IMR-90 (cell line): Measurements from ENCODE around the gene TSPAN1. TPM values are rescaled to one million over a fixed set of nuclear protein-coding genes. Genes with fewer than 3 reads are reported as not detected.

Experiments
- ATAC-seq: fragments of 200-7000 bp; cut with Tn5 transposase; 2 replicates; pipeline ENCODE4 v1.9.1; 2020; ENCODE audit warnings: low read depth, mild to moderate bottlenecking, moderate library complexity
- BruUV-seq: library from RNA; stranded (reverse); fragments of 400-500 nt; replicated peaks from 2 replicates; lab custom pipeline; 2021; lab: Mats Ljungman, UMichigan
- CTCF ChIA-PET: fragments of 300-600 bp; formaldehyde crosslinking; extraction: SDS; loops from one replicate; lab custom pipeline; 2021; ENCODE audit warnings: antibody characterized with exemption; lab: Yijun Ruan, JAX
- POLR2A ChIA-PET: fragments of 300-600 bp; sonication (Branson Sonifier 250); formaldehyde crosslinking; loops from one replicate; lab custom pipeline; 2022; ENCODE audit warnings: antibody characterized with exemption; ENCODE audit not compliant: unreplicated experiment; lab: Charles Lee
- DNase-seq: peaks from one replicate; pipeline ENCODE4 v3.0.0; 2013
- H2AFZ ChIP-seq: replicated peaks from 2 replicates; pipeline ENCODE3; 2013; ENCODE audit warnings: low read length, mild to moderate bottlenecking; ENCODE audit not compliant: poor library complexity
- H2AK5ac ChIP-seq: 2 replicates; pipeline ENCODE4 v1.6.1; 2013; ENCODE audit warnings: low read depth, low read length, inconsistent platforms
- H2AK9ac ChIP-seq: replicated peaks from 2 replicates; pipeline ENCODE3; 2013; ENCODE audit warnings: mild to moderate bottlenecking, low read depth, low read length, moderate library complexity; ENCODE audit not compliant: poor library complexity
- H2BK120ac ChIP-seq: 2 replicates; pipeline ENCODE4 v1.6.1; 2013; ENCODE audit warnings: low read depth, low read length, inconsistent platforms
- H2BK15ac ChIP-seq: 3 replicates; pipeline ENCODE4 v1.6.1; 2013; ENCODE audit warnings: low read depth, low read length, inconsistent platforms
- H2BK20ac ChIP-seq: 2 replicates; pipeline ENCODE4 v1.6.1; 2013; ENCODE audit warnings: low read depth, mild to moderate bottlenecking, inconsistent platforms, low read length, moderate library complexity
- H2BK5ac ChIP-seq: 2 replicates; pipeline ENCODE4 v1.6.1; 2013; ENCODE audit warnings: mild to moderate bottlenecking, low read depth, low read length, inconsistent platforms; ENCODE audit not compliant: poor library complexity, severe bottlenecking
- H3K14ac ChIP-seq: replicated peaks from 2 replicates; pipeline ENCODE4 v1.6.1; 2013; ENCODE audit warnings: low read depth, low read length, inconsistent platforms
- H3K18ac ChIP-seq: 2 replicates; pipeline ENCODE4 v1.6.1; 2013; ENCODE audit warnings: low read depth, low read length, control low read depth
- H3K23ac ChIP-seq: 2 replicates; pipeline ENCODE4 v1.6.1; 2013; ENCODE audit warnings: low read depth, low read length, inconsistent platforms
- H3K27ac ChIP-seq: 2 replicates; pipeline ENCODE4 v1.5.1; 2013; ENCODE audit warnings: mild to moderate bottlenecking, control low read depth, low read length; ENCODE audit not compliant: insufficient read depth
- H3K27me3 ChIP-seq: 2 replicates; pipeline ENCODE4 v1.6.1; 2013; ENCODE audit warnings: low read length; ENCODE audit not compliant: control insufficient read depth, insufficient read depth
- H3K36me3 ChIP-seq: 2 replicates; pipeline ENCODE4 v1.6.1; 2013; ENCODE audit warnings: low read length, mixed read lengths; ENCODE audit not compliant: control insufficient read depth, insufficient read depth
- H3K4ac ChIP-seq: 2 replicates; pipeline ENCODE4 v1.6.1; 2013; ENCODE audit warnings: low read depth, low read length, inconsistent platforms
- H3K4me1 ChIP-seq: 2 replicates; pipeline ENCODE4 v1.6.1; 2013; ENCODE audit warnings: low read length, mixed read lengths; ENCODE audit not compliant: control insufficient read depth, insufficient read depth
- H3K4me2 ChIP-seq: 2 replicates; pipeline ENCODE4 v1.6.1; 2013; ENCODE audit warnings: low read depth, mild to moderate bottlenecking, control low read depth, low read length, moderate library complexity
- H3K4me3 ChIP-seq: 2 replicates; pipeline ENCODE4 v1.5.1; 2013; ENCODE audit warnings: low read depth, mild to moderate bottlenecking, control low read depth, low read length, moderate library complexity; ENCODE audit not compliant: insufficient read depth
- H3K56ac ChIP-seq: 2 replicates; pipeline ENCODE4 v1.6.1; 2013; ENCODE audit warnings: low read length, inconsistent platforms; ENCODE audit not compliant: insufficient read depth; ENCODE audit errors: extremely low read depth
- H3K79me1 ChIP-seq, 2 experiments: 2 replicates each; pipeline ENCODE4 v1.6.1; 2013; ENCODE audit warnings: low read length in 2 of 2, inconsistent platforms in 1 of 2, low read depth in 1 of 2
- H3K9ac ChIP-seq: 2 replicates; pipeline ENCODE4 v1.6.1; 2013; ENCODE audit warnings: low read depth, low read length, control low read depth
- H3K9me1 ChIP-seq: 2 replicates; pipeline ENCODE4 v1.6.1; 2013; ENCODE audit warnings: low read length, inconsistent platforms; ENCODE audit not compliant: insufficient read depth
- H3K9me3 ChIP-seq: 2 replicates; pipeline ENCODE4 v1.6.1; 2013; ENCODE audit warnings: low read length; ENCODE audit not compliant: control insufficient read depth, insufficient read depth
- H4K20me1 ChIP-seq: 2 replicates; pipeline ENCODE4 v1.6.1; 2013; ENCODE audit warnings: low read length, inconsistent platforms; ENCODE audit not compliant: insufficient read depth
- H4K5ac ChIP-seq: 2 replicates; pipeline ENCODE4 v1.6.1; 2013; ENCODE audit warnings: mild to moderate bottlenecking, low read depth, low read length, control low read depth
- H4K8ac ChIP-seq, 2 experiments: 2 replicates each; pipeline ENCODE4 v1.6.1; 2013; ENCODE audit warnings: low read depth in 2 of 2, low read length in 2 of 2, control low read depth in 1 of 2, inconsistent platforms in 1 of 2
- H4K91ac ChIP-seq: 2 replicates; pipeline ENCODE4 v1.6.1; 2013; ENCODE audit warnings: low read depth, low read length, inconsistent platforms; ENCODE audit not compliant: insufficient read depth
- BHLHE40 ChIP-seq: fragments of 150-350 bp; IDR thresholded peaks from 2 replicates; pipeline ENCODE4 v1.6.1; 2016; ENCODE audit warnings: mild to moderate bottlenecking, low read depth, low read length
- CEBPB ChIP-seq: IDR thresholded peaks from 2 replicates; pipeline ENCODE4 v1.6.1; 2012; ENCODE audit warnings: low read depth, low read length, improper control_type of control experiment
- CHD1 ChIP-seq: IDR thresholded peaks from 2 replicates; pipeline ENCODE4 v1.6.1; 2012; ENCODE audit warnings: low read depth, low read length, improper control_type of control experiment
- CTCF ChIP-seq: conservative IDR thresholded peaks from 2 replicates; pipeline ENCODE4 v1.5.1; 2012; ENCODE audit warnings: mild to moderate bottlenecking, low read depth, low read length, improper control_type of control experiment
- ELK1 ChIP-seq: fragments of 150-350 bp; IDR thresholded peaks from 2 replicates; pipeline ENCODE4 v1.6.1; 2016; ENCODE audit warnings: low read depth, mild to moderate bottlenecking, low read length, moderate library complexity, borderline replicate concordance
- FOS ChIP-seq: fragments of 150-350 bp; IDR thresholded peaks from 2 replicates; pipeline ENCODE4 v1.6.1; 2016; ENCODE audit warnings: low read depth, low read length
- MAFK ChIP-seq: IDR thresholded peaks from 2 replicates; pipeline ENCODE4 v1.6.1; 2012; ENCODE audit warnings: low read depth, low read length, improper control_type of control experiment
- MAZ ChIP-seq: IDR thresholded peaks from 2 replicates; pipeline ENCODE4 v1.6.1; 2012; ENCODE audit warnings: low read depth, mild to moderate bottlenecking, low read length, improper control_type of control experiment, moderate library complexity, borderline replicate concordance
- MXI1 ChIP-seq: IDR thresholded peaks from 2 replicates; pipeline ENCODE4 v1.6.1; 2012; ENCODE audit warnings: low read depth, mild to moderate bottlenecking, low read length, moderate library complexity, borderline replicate concordance
- NFE2L2 ChIP-seq: fragments of 150-350 bp; IDR thresholded peaks from 2 replicates; pipeline ENCODE4 v1.6.1; 2016; ENCODE audit warnings: low read depth, mild to moderate bottlenecking, low read length
- POLR2A ChIP-seq: IDR thresholded peaks from 2 replicates; pipeline ENCODE4 v1.6.1; 2012; ENCODE audit warnings: mild to moderate bottlenecking, low read depth, low read length
- RAD21 ChIP-seq: IDR thresholded peaks from 2 replicates; pipeline ENCODE4 v1.6.1; 2012; ENCODE audit warnings: low read length, improper control_type of control experiment
- RCOR1 ChIP-seq: IDR thresholded peaks from 2 replicates; pipeline ENCODE4 v1.6.1; 2012; ENCODE audit warnings: mild to moderate bottlenecking, low read length, improper control_type of control experiment; ENCODE audit not compliant: insufficient replicate concordance
- RFX5 ChIP-seq: IDR thresholded peaks from 2 replicates; pipeline ENCODE4 v1.8.0; 2012; ENCODE audit warnings: low read depth, mild to moderate bottlenecking, low read length, moderate library complexity
- SMC3 ChIP-seq: fragments of 150-350 bp; IDR thresholded peaks from 2 replicates; pipeline ENCODE4 v1.6.1; 2016; ENCODE audit warnings: low read depth, mild to moderate bottlenecking, antibody characterized with exemption, low read length, moderate library complexity
- USF2 ChIP-seq: fragments of 150-350 bp; IDR thresholded peaks from 2 replicates; pipeline ENCODE4 v1.6.1; 2017; ENCODE audit warnings: mild to moderate bottlenecking, antibody characterized with exemption, low read length, low read depth
- WGBS, 2 experiments: methylation state at CpG; one replicate each; pipeline versions ENCODE4 v1.1.5 to v1.1.7; 2013; ENCODE audit warnings: missing lambda C conversion rate in 2 of 2; ENCODE audit not compliant: insufficient read length in 1 of 2; ENCODE audit errors: extremely low coverage in 2 of 2; 5-methylcytosine and 5-hydroxymethylcytosine counted together
- dilution Hi-C: fragments of 300-500 bp; cut with HindIII; formaldehyde crosslinking; loops from one replicate; pipeline ENCODE4 v1.14.3; 2018; ENCODE audit warnings: low sequenced_read_pairs; ENCODE audit not compliant: unreplicated experiment
- in situ Hi-C: fragments of 300-500 bp; cut with MboI; formaldehyde crosslinking; loops from 3 replicates; pipeline ENCODE4 v1.14.3; 2019; ENCODE audit warnings: low sequenced_read_pairs, inconsistent platforms, mixed read lengths
- intact Hi-C: fragments of 100-400 bp; cut with micrococcal nuclease; formaldehyde crosslinking; loops from 2 replicates; pipeline ENCODE4 v1.10.0; 2022
- polyA plus RNA-seq, 3 experiments: library from polyadenylated mRNA; depleted of rRNA; stranded (reverse); fragments of >200 nt; gene quantifications; 2 replicates each; pipeline ENCODE4 v1.2.3, GENCODE V29; 2012; ENCODE audit warnings: low replicate concordance in 1 of 3
- total RNA-seq: library from RNA; depleted of rRNA; stranded (reverse); fragments of >200 nt; gene quantifications from 2 replicates; pipeline ENCODE4 v1.2.3, GENCODE V29; 2012

TSPAN1 gene
- total and polyA plus RNA-seq, 2 of the 4 experiments (the other 2 are of a cell fraction) = 0.18 to 0.82 TPM

- H2BK5ac ChIP-seq = no peak overlapping the region
- no peaks in the 10 kb centered on the region; the same call in 1 of the 2 replicates for H3K9me1 ChIP-seq
- no TSS peak for BruUV-seq
- H3K4me3 ChIP-seq = no peak overlapping the region
- H3K27me3 ChIP-seq = no peaks in the 10 kb centered on the region; the same call in 1 of the 2 replicates
- H3K23ac ChIP-seq = no peak overlapping the region
- no peak overlapping the region for H3K9ac ChIP-seq
- peak overlapping the region; percentile 6; the same call in 1 of the 2 replicates for H2BK20ac ChIP-seq
- no peak overlapping the region for H3K4ac ChIP-seq
- peaks cover 2% of the 10 kb centered on the region; the same call in 1 of the 2 replicates for H3K4me1 ChIP-seq
- CTCF ChIA-PET = interaction anchor here (0.6 kb wide), 1 partner anchor 49 kb away, joined by 6 read pairs; no protein-coding TSS in a partner anchor
- ATAC-seq (no peak), DNase-seq (no peak)
- no peak overlapping the region for H4K91ac ChIP-seq
- dilution Hi-C loops (no loop called here), intact Hi-C loops (no loop called here), in situ Hi-C loops (no loop called here)
- H3K9me3 ChIP-seq = no peaks in the 10 kb centered on the region
- no peak overlapping the region for H2AFZ ChIP-seq
- no peak overlapping the region for H3K56ac ChIP-seq
- POLR2A ChIA-PET = no interaction called here
- no peak overlapping the region for H3K27ac ChIP-seq
- no peaks in the 10 kb centered on the region for H3K36me3 ChIP-seq
- H4K20me1 ChIP-seq = no peaks in the 10 kb centered on the region
- no peak overlapping the region for H2BK15ac ChIP-seq
- WGBS, 2 experiments = 100% methylated on average over 1 of the region's 1 CpG; no CpG with 5 or more reads in 1 of the 2 experiments
- H4K5ac ChIP-seq = no peak overlapping the region
- no peak overlapping the region for H2BK120ac ChIP-seq
- no peak overlapping the region for H3K18ac ChIP-seq
- TF ChIP-seq RCOR1 = no peak
- no peak for TF ChIP-seq BHLHE40
- TF ChIP-seq SMC3 = no peak
- no peak for TF ChIP-seq USF2
- no peak for TF ChIP-seq CEBPB
- no peak for TF ChIP-seq MXI1
- no peak for TF ChIP-seq ELK1
- no peak for TF ChIP-seq POLR2A
- no peak for TF ChIP-seq MAFK
- no peak for TF ChIP-seq RAD21
- TF ChIP-seq RFX5 = no peak
- no peak for TF ChIP-seq NFE2L2
- no peak for TF ChIP-seq MAZ
- TF ChIP-seq CHD1 = no peak
- TF ChIP-seq FOS = no peak
- no peak for TF ChIP-seq CTCF
- H3K4me2 ChIP-seq = no peak overlapping the region
- H2AK9ac ChIP-seq = no peak overlapping the region
- H3K79me1 ChIP-seq = no peaks in the 10 kb centered on the region
- H3K14ac ChIP-seq = no peak overlapping the region
- H4K8ac ChIP-seq = no peak overlapping the region
- no peak overlapping the region for H2AK5ac ChIP-seq
Observed at GRCh38 chr1:46153732-46154131, 21.2 kb upstream of the TSPAN1 start.
